ENCODE measurements around the gene SYT1. TPM values are rescaled to one million over a fixed set of nuclear protein-coding genes. Genes with fewer than 3 reads are reported as not detected.

SYT1 gene
- total and polyA plus RNA-seq, 2 donors (not counting 1 experiment from before 2014, with no cell fraction given), result 0.60 to 1.3 TPM

- no peaks in the 10 kb centered on the region for H3K4me1 ChIP-seq (ENCODE audit: control insufficient read depth in 2 of 2, insufficient read depth in 2 of 2, low read length in 2 of 2)
Measured at GRCh38 chr12:78966926-78967325, 102.4 kb downstream of the SYT1 start.

DNA sequence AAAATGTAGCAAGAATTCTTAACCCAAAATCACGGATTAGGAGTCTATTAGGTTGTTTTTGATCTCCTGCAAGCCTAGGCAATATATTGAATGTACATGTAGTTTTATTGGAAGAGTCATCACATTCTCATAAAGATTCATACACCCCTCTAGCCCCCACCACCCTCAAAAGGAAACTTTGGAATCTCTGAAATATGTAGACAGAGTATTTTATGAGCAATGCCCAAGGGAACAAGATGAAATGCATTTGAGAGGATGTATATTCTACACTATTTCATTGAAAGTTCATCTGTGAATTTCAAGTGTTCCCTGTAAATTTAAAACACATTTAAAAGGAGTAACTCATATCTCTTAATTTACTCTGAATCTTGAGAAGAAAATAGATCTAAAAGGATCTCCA, 103.7 kb downstream of the SYT1 start:
- Histone ChIP-seq H3K4me3 (ENCODE audit: control extremely low read depth in 1 of 5, extremely low read depth in 1 of 5, insufficient read depth in 1 of 5, low read depth in 2 of 5, low read length in 4 of 5) (no peak overlapping the region), H3K9me3 (ENCODE audit: control extremely low read depth in 1 of 3, control insufficient read depth in 2 of 3, insufficient read depth in 1 of 3, low read length in 2 of 3) (no peaks in the 10 kb centered on the region), H3K36me3 (replicated peaks in 1 of 2; ENCODE audit: control extremely low read depth in 1 of 2, control insufficient read depth in 1 of 2, extremely low read depth in 1 of 2, insufficient read depth in 2 of 2, low read length in 1 of 2) (no peaks in the 10 kb centered on the region), H3K27ac (ENCODE audit: low read length in 2 of 2) (no peak overlapping the region), H3K4me2 (replicated peaks; ENCODE audit: low read depth, low read length, poor library complexity, severe bottlenecking) (no peak overlapping the region), H3K4me1 (ENCODE audit: control insufficient read depth in 2 of 2, insufficient read depth in 2 of 2, low read length in 2 of 2) (no peaks in the 10 kb centered on the region), H3K27me3 (replicated peaks in 1 of 4; ENCODE audit: control extremely low read depth in 1 of 4, control insufficient read depth in 3 of 4, insufficient read depth in 4 of 4, low read length in 3 of 4) (no peaks in the 10 kb centered on the region), H2AFZ (ENCODE audit: insufficient read depth, low read depth, low read length, poor library complexity, severe bottlenecking) (no peak overlapping the region), H4K20me1 (ENCODE audit: control insufficient read depth, insufficient read depth, low read length, poor library complexity, severe bottlenecking) (no peaks in the 10 kb centered on the region), H3K79me2 (ENCODE audit: control insufficient read depth, insufficient read depth, low read length) (no peaks in the 10 kb centered on the region), H3K9ac (ENCODE audit: low read length) (no peak overlapping the region)
- Mint-ChIP-seq H3K4me1 (no peaks in the 10 kb centered on the region), H3K4me3 (no peak overlapping the region), H3K27me3 (no peaks in the 10 kb centered on the region), H3K27ac (no peak overlapping the region), H3K9me3 (ENCODE audit: insufficient read depth) (no peaks in the 10 kb centered on the region)
- DNase-seq, result no peak
- ChIA-PET CTCF (no interaction called here), POLR2A (no interaction called here)
- no peak for TF ChIP-seq EZH2 (IDR thresholded peaks at IDR 0.05; ENCODE audit: borderline replicate concordance, insufficient read depth, low read depth, low read length, poor library complexity, severe bottlenecking)
- TF ChIP-seq CTCF (IDR thresholded peaks at IDR 0.05), result no peak
- intact Hi-C loops (cut with micrococcal nuclease), result no loop called here
- ATAC-seq (ENCODE audit: low read depth), result no peak
- no CpG with 5 or more reads among the region's 1 CpG for WGBS (ENCODE audit: insufficient coverage)

More at GRCh38 chr12:78966926-78967325, 102.4 kb downstream of the SYT1 start:
- Histone ChIP-seq H3K27ac (ENCODE audit: low read length in 2 of 2) (no peak overlapping the region), H3K4me3 (ENCODE audit: control extremely low read depth in 1 of 5, extremely low read depth in 1 of 5, insufficient read depth in 1 of 5, low read depth in 2 of 5, low read length in 4 of 5) (no peak overlapping the region), H3K4me2 (replicated peaks; ENCODE audit: low read depth, low read length, poor library complexity, severe bottlenecking) (no peak overlapping the region), H3K36me3 (replicated peaks in 1 of 2; ENCODE audit: control extremely low read depth in 1 of 2, control insufficient read depth in 1 of 2, extremely low read depth in 1 of 2, insufficient read depth in 2 of 2, low read length in 1 of 2) (no peaks in the 10 kb centered on the region), H3K9ac (ENCODE audit: low read length) (no peak overlapping the region), H3K79me2 (ENCODE audit: control insufficient read depth, insufficient read depth, low read length) (no peaks in the 10 kb centered on the region), H2AFZ (ENCODE audit: insufficient read depth, low read depth, low read length, poor library complexity, severe bottlenecking) (no peak overlapping the region), H4K20me1 (ENCODE audit: control insufficient read depth, insufficient read depth, low read length, poor library complexity, severe bottlenecking) (no peaks in the 10 kb centered on the region), H3K27me3 (replicated peaks in 1 of 4; ENCODE audit: control extremely low read depth in 1 of 4, control insufficient read depth in 3 of 4, insufficient read depth in 4 of 4, low read length in 3 of 4) (no peaks in the 10 kb centered on the region), H3K9me3 (ENCODE audit: control extremely low read depth in 1 of 3, control insufficient read depth in 2 of 3, insufficient read depth in 1 of 3, low read length in 2 of 3) (no peaks in the 10 kb centered on the region)
- intact Hi-C loops (cut with micrococcal nuclease), result no loop called here
- H3K27ac Mint-ChIP-seq, result no peak overlapping the region
- DNase-seq, result no peak
- no peaks in the 10 kb centered on the region for H3K9me3 Mint-ChIP-seq (ENCODE audit: insufficient read depth)
- H3K4me3 Mint-ChIP-seq, result no peak overlapping the region
- ChIA-PET POLR2A (no interaction called here), CTCF (no interaction called here)
- 100% methylated on average over 1 of the region's 2 CpGs for WGBS (ENCODE audit: insufficient coverage)
- no peak for TF ChIP-seq EZH2 (IDR thresholded peaks at IDR 0.05; ENCODE audit: borderline replicate concordance, insufficient read depth, low read depth, low read length, poor library complexity, severe bottlenecking)
- no peak for TF ChIP-seq CTCF (IDR thresholded peaks at IDR 0.05)
- no peaks in the 10 kb centered on the region for H3K27me3 Mint-ChIP-seq
- ATAC-seq (ENCODE audit: low read depth), result no peak
- no peaks in the 10 kb centered on the region for H3K4me1 Mint-ChIP-seq

All from B cell (primary cell).